Measurements from ENCODE around the gene TRIM37. TPM values are rescaled to one million over a fixed set of nuclear protein-coding genes. Genes with fewer than 3 reads are reported as not detected.
"Not testable (repeated sequence)": the region's sequence is repeated elsewhere in the genome, so short reads cannot be mapped to it uniquely, and the experiment has no call there.

TRIM37 gene
- total RNA-seq, 6 experiments from 2014 or later: 7.2 to 11.0 (median 9.0) TPM

- Histone ChIP-seq H3K27ac (no peak overlapping the region), H3K4me3 (no peak overlapping the region), H3K27me3 (no peaks in the 10 kb centered on the region), H3K36me3 (no peaks in the 10 kb centered on the region), H3K4me1 (no peaks in the 10 kb centered on the region), H3K9me3 (no peaks in the 10 kb centered on the region)
- intact Hi-C loops (cut with DNase I): no loop called here
- DNase-seq (no peak), ATAC-seq (no peak)
- 100% methylated on average over 3 of the region's 3 CpGs for WGBS (ENCODE audit: insufficient coverage, low coverage, low lambda C conversion rate, missing lambda C conversion rate)
- TF ChIP-seq POLR2A (IDR thresholded peaks at IDR 0.05): no peak
- TF ChIP-seq, protein P1, sequence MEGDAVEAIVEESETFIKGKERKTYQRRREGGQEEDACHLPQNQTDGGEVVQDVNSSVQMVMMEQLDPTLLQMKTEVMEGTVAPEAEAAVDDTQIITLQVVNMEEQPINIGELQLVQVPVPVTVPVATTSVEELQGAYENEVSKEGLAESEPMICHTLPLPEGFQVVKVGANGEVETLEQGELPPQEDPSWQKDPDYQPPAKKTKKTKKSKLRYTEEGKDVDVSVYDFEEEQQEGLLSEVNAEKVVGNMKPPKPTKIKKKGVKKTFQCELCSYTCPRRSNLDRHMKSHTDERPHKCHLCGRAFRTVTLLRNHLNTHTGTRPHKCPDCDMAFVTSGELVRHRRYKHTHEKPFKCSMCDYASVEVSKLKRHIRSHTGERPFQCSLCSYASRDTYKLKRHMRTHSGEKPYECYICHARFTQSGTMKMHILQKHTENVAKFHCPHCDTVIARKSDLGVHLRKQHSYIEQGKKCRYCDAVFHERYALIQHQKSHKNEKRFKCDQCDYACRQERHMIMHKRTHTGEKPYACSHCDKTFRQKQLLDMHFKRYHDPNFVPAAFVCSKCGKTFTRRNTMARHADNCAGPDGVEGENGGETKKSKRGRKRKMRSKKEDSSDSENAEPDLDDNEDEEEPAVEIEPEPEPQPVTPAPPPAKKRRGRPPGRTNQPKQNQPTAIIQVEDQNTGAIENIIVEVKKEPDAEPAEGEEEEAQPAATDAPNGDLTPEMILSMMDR (IDR thresholded peaks at IDR 0.05): no peak
Measured at GRCh38 chr17:58966208-58966607, 140.5 kb downstream of the TRIM37 start.

DNA sequence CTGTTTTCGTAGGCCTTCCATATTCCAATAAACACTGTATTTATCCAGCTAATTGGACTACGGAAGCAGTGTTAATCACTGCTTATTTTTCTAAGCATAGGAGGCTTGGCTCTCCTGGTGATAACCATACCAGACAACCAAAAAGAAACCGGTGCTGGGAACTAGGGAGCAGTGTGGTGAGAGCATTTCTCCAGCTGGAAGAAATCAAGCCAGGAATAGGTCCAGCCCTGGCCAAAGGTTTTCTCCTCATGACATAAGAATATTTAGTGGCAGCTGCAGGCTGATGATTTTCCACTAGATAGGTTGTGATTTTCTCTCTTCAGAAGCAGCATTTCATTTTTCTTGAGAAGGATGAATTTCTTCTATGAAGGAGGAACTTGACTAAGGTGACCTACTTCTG, 141.5 kb downstream of the TRIM37 start:
- no peaks in the 10 kb centered on the region for H3K36me3 ChIP-seq
- no peaks in the 10 kb centered on the region for H3K9me3 ChIP-seq
- TF ChIP-seq POLR2A (IDR thresholded peaks at IDR 0.05): no peak
- TF ChIP-seq, protein P1 (IDR thresholded peaks at IDR 0.05): no peak
- H3K4me3 ChIP-seq: no peak overlapping the region
- intact Hi-C loops (cut with DNase I): no loop called here
- peak overlapping the region in 1 of 3 donors; percentile 17 for H3K27ac ChIP-seq
- whole genome bisulfite sequencing (ENCODE audit: insufficient coverage, low coverage, low lambda C conversion rate, missing lambda C conversion rate): 60% methylated on average over 3 of the region's 3 CpGs
- H3K27me3 ChIP-seq: no peaks in the 10 kb centered on the region
- ATAC-seq: peak; percentile 52 to 88 (median 80)
- peak in 1 of 3 donors; percentile 55 for DNase-seq
- no peaks in the 10 kb centered on the region for H3K4me1 ChIP-seq

DNA sequence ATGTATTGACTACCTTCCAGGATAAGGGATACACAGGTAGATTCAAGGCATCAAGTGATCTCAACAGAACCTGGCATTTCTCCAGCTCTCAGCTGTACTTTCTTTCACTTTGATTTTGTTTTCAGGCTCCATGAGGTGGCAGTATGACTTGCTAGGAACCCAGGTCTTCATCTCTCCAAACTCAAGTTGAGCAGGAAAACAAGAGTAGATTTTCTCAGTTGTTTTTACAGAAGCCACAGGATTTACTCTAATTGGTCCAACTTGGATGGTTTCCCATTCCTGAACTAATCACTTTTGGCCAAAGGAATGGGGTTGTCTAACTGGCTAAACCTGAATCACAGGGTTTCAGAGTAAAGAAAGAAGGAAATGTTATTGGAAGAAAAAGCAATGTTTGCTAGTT, 146.6 kb downstream of the TRIM37 start:
- Histone ChIP-seq H3K27me3 (no peaks in the 10 kb centered on the region), H3K36me3 (no peaks in the 10 kb centered on the region), H3K4me1 (no peaks in the 10 kb centered on the region), H3K27ac (peak overlapping the region in 2 of 3 donors; percentile 47 to 48), H3K9me3 (no peaks in the 10 kb centered on the region), H3K4me3 (no peak overlapping the region)
- DNase-seq: peak in 1 of 3 donors; percentile 54
- peak; percentile 82 to 95 (median 88) for ATAC-seq
- intact Hi-C loops (cut with DNase I): no loop called here
- TF ChIP-seq, protein P1 (IDR thresholded peaks at IDR 0.05): peak; percentile 42 to 57 (median 50)
- no peak for TF ChIP-seq POLR2A (IDR thresholded peaks at IDR 0.05)

DNA sequence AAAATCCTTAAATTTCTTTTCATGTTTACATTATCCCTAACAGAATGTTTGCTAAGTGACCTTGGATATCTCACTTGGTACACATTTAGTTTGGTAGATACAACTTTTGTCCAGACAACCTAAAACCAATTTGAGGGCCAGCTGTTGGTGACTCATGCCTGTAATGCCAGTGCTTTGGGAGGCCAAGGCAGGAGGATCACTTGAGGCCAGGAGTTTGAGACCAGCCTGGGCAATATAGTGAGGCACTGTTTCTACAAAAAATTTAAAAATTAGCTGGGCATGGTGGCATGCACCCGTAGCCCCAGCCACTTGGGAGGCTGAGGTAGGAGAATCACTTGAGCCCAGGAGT, 149.0 kb downstream of the TRIM37 start:
- H3K27me3 ChIP-seq; H3K9me3 ChIP-seq; H3K4me1 ChIP-seq; DNase-seq; H3K27ac ChIP-seq; H3K36me3 ChIP-seq; H3K4me3 ChIP-seq; intact Hi-C loops (cut with DNase I): not testable (repeated sequence)
- 88% methylated on average over 1 of the region's 1 CpG for WGBS (ENCODE audit: insufficient coverage, low coverage, low lambda C conversion rate, missing lambda C conversion rate)
- peak in 2 of 4 donors; percentile 20 to 60 for ATAC-seq

GRCh38 chr17:58956997-58957724, 149.5 kb downstream of the TRIM37 start:
- Histone ChIP-seq H3K9me3 (no peaks in the 10 kb centered on the region), H3K4me1 (no peaks in the 10 kb centered on the region), H3K27ac (no peak overlapping the region), H3K36me3 (no peaks in the 10 kb centered on the region), H3K4me3 (no peak overlapping the region), H3K27me3 (no peaks in the 10 kb centered on the region)
- intact Hi-C loops (cut with DNase I): no loop called here
- TF ChIP-seq POLR2A (IDR thresholded peaks at IDR 0.05): no peak
- TF ChIP-seq, protein P1 (IDR thresholded peaks at IDR 0.05): no peak
- ATAC-seq (peak in 3 of 4 donors; percentile 26 to 74 (median 58)), DNase-seq (no peak)
- 75% methylated on average over 2 of the region's 2 CpGs for whole genome bisulfite sequencing (ENCODE audit: insufficient coverage, low coverage, low lambda C conversion rate, missing lambda C conversion rate)

DNA sequence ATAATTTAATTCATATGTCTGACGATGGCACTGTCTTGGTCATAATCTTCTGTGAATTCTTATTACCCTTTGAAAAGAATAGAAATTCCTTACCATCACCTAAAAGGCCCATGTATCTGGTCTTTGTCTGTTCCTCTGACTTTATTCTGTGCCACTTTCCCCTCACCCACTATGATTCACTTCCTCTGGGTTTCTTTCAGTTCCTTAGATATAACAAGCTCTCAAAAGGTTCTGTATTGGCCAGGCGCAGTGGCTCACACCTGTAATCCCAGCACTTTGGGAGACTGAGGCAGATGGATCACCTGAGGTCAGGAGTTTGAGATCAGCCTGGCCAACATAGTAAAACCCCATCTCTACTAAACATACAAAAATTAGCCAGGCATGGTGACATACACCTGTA, 152.3 kb downstream of the TRIM37 start:
- H3K27me3 ChIP-seq; H3K36me3 ChIP-seq; ATAC-seq; H3K9me3 ChIP-seq; DNase-seq; H3K4me3 ChIP-seq; H3K4me1 ChIP-seq; H3K27ac ChIP-seq; intact Hi-C loops (cut with DNase I): not testable (repeated sequence)
- 65% methylated on average over 2 of the region's 2 CpGs for WGBS (ENCODE audit: insufficient coverage, low coverage, low lambda C conversion rate, missing lambda C conversion rate)

Data from right lobe of liver (tissue), 6 donors.